GM23338 (cell line): ENCODE results near the gene CACNA1S. TPM values are rescaled to one million over a fixed set of nuclear protein-coding genes. Genes with fewer than 3 reads are reported as not detected.

Source experiments
- ATAC-seq: fragments of 200-7000 bp; cut with Tn5 transposase; 3 replicates; pipeline ENCODE4 v1.9.1; 2020
- DNase-seq: peaks from one replicate; pipeline ENCODE4 v3.0.0-alpha.2; 2015; ENCODE audit warnings: low spot score
- H2AFZ ChIP-seq: fragments of 200-600 bp; sonication (generic); 2 replicates; pipeline ENCODE4 v1.8.0; 2016; ENCODE audit warnings: antibody characterized with exemption, mild to moderate bottlenecking, moderate library complexity
- H3F3A ChIP-seq: fragments of 200-600 bp; sonication (generic); replicated peaks from 2 replicates; pipeline ENCODE4 v1.8.0; 2017; ENCODE audit warnings: antibody characterized with exemption, mixed run types, low read depth
- H3K27ac ChIP-seq: fragments of 200-600 bp; sonication (generic); 2 replicates; pipeline ENCODE4 v1.6.1; 2016; ENCODE audit warnings: low read depth
- H3K27me3 ChIP-seq: fragments of 200-600 bp; sonication (generic); 2 replicates; pipeline ENCODE4 v1.8.0; 2016; ENCODE audit warnings: mild to moderate bottlenecking, mixed run types, moderate library complexity; ENCODE audit not compliant: insufficient read depth
- H3K36me3 ChIP-seq: fragments of 200-600 bp; sonication (generic); 2 replicates; pipeline ENCODE4 v1.8.0; 2016; ENCODE audit warnings: mild to moderate bottlenecking; ENCODE audit not compliant: insufficient read depth
- H3K4me1 ChIP-seq: fragments of 200-600 bp; sonication (generic); 2 replicates; pipeline ENCODE4 v1.8.0; 2016; ENCODE audit warnings: mild to moderate bottlenecking, moderate library complexity; ENCODE audit not compliant: insufficient read depth
- H3K4me2 ChIP-seq: fragments of 200-600 bp; sonication (generic); 2 replicates; pipeline ENCODE4 v1.7.1; 2017; ENCODE audit warnings: mixed run types
- H3K4me3 ChIP-seq: fragments of 200-600 bp; sonication (generic); 2 replicates; pipeline ENCODE4 v1.6.1; 2016; ENCODE audit warnings: mixed run types
- H3K79me2 ChIP-seq: fragments of 200-600 bp; sonication (generic); replicated peaks from 2 replicates; pipeline ENCODE4 v1.8.0; 2017; ENCODE audit warnings: mild to moderate bottlenecking; ENCODE audit not compliant: insufficient read depth
- H3K9me2 ChIP-seq: fragments of 200-600 bp; sonication (generic); 2 replicates; pipeline ENCODE4 v1.8.0; 2017; ENCODE audit not compliant: insufficient read depth
- H4K20me1 ChIP-seq: fragments of 200-600 bp; sonication (generic); replicated peaks from 2 replicates; pipeline ENCODE4 v1.8.0; 2017; ENCODE audit warnings: mild to moderate bottlenecking; ENCODE audit not compliant: insufficient read depth
- H3K27ac Mint-ChIP-seq: 2 replicates; pipeline ENCODE4 v1.8.0; 2020; ENCODE audit warnings: inconsistent platforms, mild to moderate bottlenecking, moderate library complexity, mixed read lengths
- H3K27me3 Mint-ChIP-seq: 3 replicates; pipeline ENCODE4 v1.8.0; 2022; ENCODE audit warnings: low read depth, mild to moderate bottlenecking, moderate library complexity, mixed read lengths, inconsistent platforms; ENCODE audit not compliant: insufficient read depth, poor library complexity
- H3K36me3 Mint-ChIP-seq: 3 replicates; pipeline ENCODE4 v1.8.0; 2021; ENCODE audit warnings: low read depth, mild to moderate bottlenecking, inconsistent platforms, moderate library complexity, mixed read lengths
- H3K4me1 Mint-ChIP-seq: 3 replicates; pipeline ENCODE4 v1.8.0; 2020; ENCODE audit warnings: mild to moderate bottlenecking, inconsistent platforms, mixed read lengths
- H3K4me3 Mint-ChIP-seq: 3 replicates; pipeline ENCODE4 v1.8.0; 2021; ENCODE audit warnings: moderate library complexity, mild to moderate bottlenecking, inconsistent platforms, mixed read lengths
- H3K9me3 Mint-ChIP-seq: 3 replicates; pipeline ENCODE4 v1.8.0; 2020; ENCODE audit warnings: moderate library complexity, mild to moderate bottlenecking, inconsistent platforms, mixed read lengths
- CREB1 ChIP-seq: fragments of 250-450 bp; sonication (Bioruptor Pico); IDR thresholded peaks from 2 replicates; pipeline ENCODE4 v1.5.0; 2020; ENCODE audit warnings: low read depth, mild to moderate bottlenecking, moderate library complexity
- EZH2 ChIP-seq: fragments of 200-600 bp; sonication (generic); IDR thresholded peaks from one replicate; pipeline ENCODE4 v1.8.0; 2017; ENCODE audit warnings: antibody characterized with exemption, mild to moderate bottlenecking, low read depth; ENCODE audit not compliant: unreplicated experiment
- EZH2phosphoT487 ChIP-seq: fragments of 200-600 bp; sonication (generic); IDR thresholded peaks from one replicate; pipeline ENCODE4 v1.8.1; 2018; ENCODE audit warnings: antibody characterized with exemption; ENCODE audit not compliant: unreplicated experiment
- JUNB ChIP-seq: IDR thresholded peaks from one replicate; pipeline ENCODE4 v1.6.1; 2016; ENCODE audit warnings: antibody characterized with exemption; ENCODE audit not compliant: unreplicated experiment
- NANOG ChIP-seq: IDR thresholded peaks from 2 replicates; pipeline ENCODE4 v1.6.1; 2016; ENCODE audit warnings: antibody characterized with exemption, borderline replicate concordance
- STAT1 ChIP-seq: IDR thresholded peaks from one replicate; pipeline ENCODE4 v1.6.1; 2016; ENCODE audit warnings: antibody characterized with exemption; ENCODE audit not compliant: unreplicated experiment
- ZNF331 ChIP-seq: fragments of 250-450 bp; sonication (Bioruptor Pico); IDR thresholded peaks from 2 replicates; pipeline ENCODE4 v1.5.0; 2020; ENCODE audit warnings: low read depth, mild to moderate bottlenecking, moderate library complexity
- ZNF462 ChIP-seq: fragments of 250-450 bp; sonication (Bioruptor Pico); IDR thresholded peaks from 2 replicates; pipeline ENCODE4 v1.5.0; 2020; ENCODE audit warnings: mild to moderate bottlenecking, moderate library complexity
- polyA plus RNA-seq: library from polyadenylated mRNA; unstranded; fragments of >200 nt; fragmentation: Nextera tagmentation; extraction: Ambion mirVana; gene quantifications from 2 replicates; pipeline ENCODE4 v1.2.1, GENCODE V29; 2016
- total RNA-seq: library from RNA; depleted of rRNA; stranded (reverse); fragments of >200 nt; shearing (Covaris generic); gene quantifications from 2 replicates; pipeline ENCODE4 v1.2.3, GENCODE V29; 2014
- TF ChIP-seq, protein P1 (sequence below): IDR thresholded peaks from 2 replicates; pipeline ENCODE4 v1.6.1; 2016; ENCODE audit warnings: antibody characterized with exemption

The CACNA1S gene
- total and polyA plus RNA-seq, 2 experiments from 2014 or later = 0.03 TPM; not detected in 1

DNA sequence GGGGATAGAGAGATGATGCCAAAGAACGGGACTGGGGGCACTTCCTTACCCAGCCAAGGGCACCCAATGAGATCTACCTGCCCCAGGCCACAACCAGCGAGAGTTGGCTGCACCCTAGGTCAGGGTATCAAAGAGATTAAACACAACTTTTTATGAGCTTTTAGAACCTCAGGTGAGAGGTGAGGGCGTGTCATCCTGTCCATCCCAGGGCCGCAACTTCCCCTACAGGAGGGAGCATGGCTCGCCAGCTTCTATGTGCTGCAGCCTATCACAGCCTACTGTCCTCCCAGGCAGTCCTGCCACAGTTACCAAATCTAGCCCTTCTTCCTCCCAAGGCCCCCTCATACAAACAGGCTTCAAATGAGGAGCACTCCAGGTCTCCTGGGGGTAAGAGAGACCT, 29.2 kb upstream of the CACNA1S start (continued):
- TF ChIP-seq ZNF462 (CRISPR knock-in tag) (no peak), NANOG (no peak), JUNB (no peak), ZNF331 (CRISPR knock-in tag) (no peak), CREB1 (CRISPR knock-in tag) (no peak), EZH2 (no peak)
- TF ChIP-seq, protein P1, sequence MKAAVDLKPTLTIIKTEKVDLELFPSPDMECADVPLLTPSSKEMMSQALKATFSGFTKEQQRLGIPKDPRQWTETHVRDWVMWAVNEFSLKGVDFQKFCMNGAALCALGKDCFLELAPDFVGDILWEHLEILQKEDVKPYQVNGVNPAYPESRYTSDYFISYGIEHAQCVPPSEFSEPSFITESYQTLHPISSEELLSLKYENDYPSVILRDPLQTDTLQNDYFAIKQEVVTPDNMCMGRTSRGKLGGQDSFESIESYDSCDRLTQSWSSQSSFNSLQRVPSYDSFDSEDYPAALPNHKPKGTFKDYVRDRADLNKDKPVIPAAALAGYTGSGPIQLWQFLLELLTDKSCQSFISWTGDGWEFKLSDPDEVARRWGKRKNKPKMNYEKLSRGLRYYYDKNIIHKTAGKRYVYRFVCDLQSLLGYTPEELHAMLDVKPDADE = no peak

DNA sequence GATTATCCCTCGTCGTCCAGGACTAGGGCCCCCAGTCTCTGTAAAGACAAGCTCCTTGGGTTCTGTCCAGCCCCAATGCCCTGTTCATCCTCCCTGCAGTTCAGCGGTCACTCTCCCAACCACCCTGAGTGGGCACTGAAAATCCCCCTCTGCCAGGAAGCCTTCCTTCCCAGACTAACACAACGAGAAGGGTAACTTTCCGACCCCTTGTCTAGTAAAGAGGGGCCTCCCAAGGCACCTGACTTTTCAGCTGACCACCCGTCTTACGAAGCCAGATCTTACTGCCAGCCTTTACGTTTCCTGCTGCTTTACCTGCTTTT, 28.7 kb upstream of the CACNA1S start:
- Histone ChIP-seq H3K4me2 (no peak overlapping the region), H3K79me2 (no peaks in the 10 kb centered on the region), H3K27ac (no peak overlapping the region), H3K27me3 (no peaks in the 10 kb centered on the region), H3K36me3 (peaks cover 15% of the 10 kb centered on the region), H2AFZ (no peak overlapping the region), H4K20me1 (peaks cover 5% of the 10 kb centered on the region; the same call in 1 of the 2 replicates), H3K4me1 (no peaks in the 10 kb centered on the region), H3F3A (no peaks in the 10 kb centered on the region), H3K9me2 (no peaks in the 10 kb centered on the region), H3K4me3 (no peak overlapping the region)
- Mint-ChIP-seq H3K4me1 (no peaks in the 10 kb centered on the region), H3K9me3 (no peaks in the 10 kb centered on the region), H3K27ac (no peak overlapping the region; the same call in 1 of the 2 replicates), H3K36me3 (peaks cover 74% of the 10 kb centered on the region), H3K27me3 (peaks cover 3% of the 10 kb centered on the region), H3K4me3 (no peak overlapping the region)
- DNase-seq (no peak), ATAC-seq (no peak)
- TF ChIP-seq NANOG (no peak), EZH2 (no peak), ZNF462 (CRISPR knock-in tag) (no peak), STAT1 (no peak), EZH2phosphoT487 (no peak)
